Measurements from ENCODE around the gene NFKBIE. TPM values are rescaled to one million over a fixed set of nuclear protein-coding genes. Genes with fewer than 3 reads are reported as not detected.

The NFKBIE gene
- total and polyA plus RNA-seq, 2 of the 13 experiments (the other 11 are each of a cell fraction or from before 2014, with no cell fraction given): 6.7 to 14.5 TPM

DNA sequence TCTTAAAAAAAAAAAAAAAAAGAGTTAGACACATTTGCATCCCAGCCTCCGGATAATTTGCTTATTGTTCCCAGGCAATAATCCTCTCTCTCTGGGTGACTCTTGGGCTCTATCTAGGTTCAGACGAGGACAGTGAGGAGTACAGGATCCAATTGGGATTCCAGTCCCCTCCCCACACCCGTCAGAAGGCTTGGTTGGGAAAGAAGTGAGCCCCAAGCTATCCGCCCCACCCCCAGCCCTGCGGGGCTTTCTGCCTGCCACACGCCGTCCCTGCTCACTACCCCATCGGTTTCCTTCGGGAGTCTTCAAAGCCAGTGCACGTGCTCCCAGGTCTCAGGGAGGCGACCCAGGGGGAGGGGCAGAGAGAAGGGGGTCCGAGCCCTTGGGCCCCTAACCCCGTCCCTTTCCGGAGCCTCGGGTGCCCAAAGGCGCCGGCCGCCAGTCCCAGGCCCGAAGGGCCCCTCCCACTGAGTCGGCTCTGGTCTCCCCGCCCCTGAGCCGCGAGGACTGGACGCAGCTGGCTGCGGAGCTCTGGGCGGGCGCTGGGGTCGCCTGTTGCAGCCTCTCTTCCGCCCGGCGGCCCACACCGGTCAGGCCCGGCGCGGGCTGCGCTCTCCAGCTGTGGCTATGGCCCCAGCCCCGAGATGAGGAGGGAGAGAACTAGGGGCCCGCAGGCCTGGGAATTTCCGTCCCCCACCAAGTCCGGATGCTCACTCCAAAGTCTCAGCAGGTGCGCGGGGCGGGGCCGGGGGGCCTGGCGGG lies 46.1 kb downstream of the NFKBIE start (continued):
- TF ChIP-seq POLR2AphosphoS5 (IDR thresholded peaks at IDR 0.05; ENCODE audit: low read depth, low read length) (peak; percentile 39; the same call in 1 of the 2 replicates), ZNF761 (CRISPR knock-in tag; conservative IDR thresholded peaks at IDR 0.05) (peak; percentile 76; the same call in 1 of the 2 replicates), TMF1 (CRISPR knock-in tag; IDR thresholded peaks at IDR 0.05; ENCODE audit: low read depth) (no peak), ZNF530 (CRISPR knock-in tag; IDR thresholded peaks at IDR 0.05; ENCODE audit: low read depth) (no peak), FOSL2 (CRISPR knock-in tag; IDR thresholded peaks at IDR 0.05) (peak; percentile 51; the same call in 1 of the 2 replicates), ZNF781 (CRISPR knock-in tag; IDR thresholded peaks at IDR 0.05; ENCODE audit: borderline replicate concordance, not compliant biosample characterization) (no peak), CAMTA2 (CRISPR knock-in tag; IDR thresholded peaks at IDR 0.05; ENCODE audit: borderline replicate concordance) (no peak), ZBTB8A (CRISPR knock-in tag; IDR thresholded peaks at IDR 0.05; ENCODE audit: borderline replicate concordance, low read depth) (no peak), ZNF652 (CRISPR knock-in tag; IDR thresholded peaks at IDR 0.05; ENCODE audit: borderline replicate concordance, low read depth) (no peak), ZNF468 (CRISPR knock-in tag; IDR thresholded peaks at IDR 0.05) (0 out of 2 replicates have a peak, but pooled peaks have one; percentile 36), MIXL1 (CRISPR knock-in tag; IDR thresholded peaks at IDR 0.05) (no peak), BRD4 (CRISPR knock-in tag; IDR thresholded peaks at IDR 0.05) (peak; percentile 48), SP2 (CRISPR knock-in tag; IDR thresholded peaks at IDR 0.05) (no peak), ZNF564 (CRISPR knock-in tag; IDR thresholded peaks at IDR 0.05) (peak; percentile 74; the same call in 1 of the 2 replicates), PAF1 (CRISPR knock-in tag; IDR thresholded peaks at IDR 0.05) (no peak), ZFAT (CRISPR knock-in tag; conservative IDR thresholded peaks at IDR 0.05) (0 out of 2 replicates have a peak, but pooled peaks have one; percentile 26), ZNF484 (CRISPR knock-in tag; IDR thresholded peaks at IDR 0.05; ENCODE audit: borderline replicate concordance, low read depth) (no peak), ZNF12 (CRISPR knock-in tag; IDR thresholded peaks at IDR 0.05) (no peak), ZBTB7A (CRISPR knock-in tag; IDR thresholded peaks at IDR 0.05) (no peak), NFIB (CRISPR knock-in tag; IDR thresholded peaks at IDR 0.05; ENCODE audit: borderline replicate concordance) (no peak), KMT2B (CRISPR knock-in tag; IDR thresholded peaks at IDR 0.05) (no peak), HNRNPLL (IDR thresholded peaks at IDR 0.05; ENCODE audit: low read depth, low read length, poor library complexity, severe bottlenecking) (peak; percentile 85), BORCS8-MEF2B (CRISPR knock-in tag; IDR thresholded peaks at IDR 0.05) (0 out of 2 replicates have a peak, but pooled peaks have one; percentile 20), ZNF549 (CRISPR knock-in tag; IDR thresholded peaks at IDR 0.05) (peak; percentile 62; the same call in 1 of the 2 replicates)
- TF ChIP-seq, protein P1, sequence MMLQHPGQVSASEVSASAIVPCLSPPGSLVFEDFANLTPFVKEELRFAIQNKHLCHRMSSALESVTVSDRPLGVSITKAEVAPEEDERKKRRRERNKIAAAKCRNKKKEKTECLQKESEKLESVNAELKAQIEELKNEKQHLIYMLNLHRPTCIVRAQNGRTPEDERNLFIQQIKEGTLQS (CRISPR knock-in tag; IDR thresholded peaks at IDR 0.05): no peak; the same call in 1 of the 2 replicates
- TF ChIP-seq, protein P2, sequence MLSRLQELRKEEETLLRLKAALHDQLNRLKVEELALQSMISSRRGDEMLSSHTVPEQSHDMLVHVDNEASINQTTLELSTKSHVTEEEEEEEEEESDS (CRISPR knock-in tag; IDR thresholded peaks at IDR 0.05; ENCODE audit: borderline replicate concordance): no peak
- TF ChIP-seq, protein P3, sequence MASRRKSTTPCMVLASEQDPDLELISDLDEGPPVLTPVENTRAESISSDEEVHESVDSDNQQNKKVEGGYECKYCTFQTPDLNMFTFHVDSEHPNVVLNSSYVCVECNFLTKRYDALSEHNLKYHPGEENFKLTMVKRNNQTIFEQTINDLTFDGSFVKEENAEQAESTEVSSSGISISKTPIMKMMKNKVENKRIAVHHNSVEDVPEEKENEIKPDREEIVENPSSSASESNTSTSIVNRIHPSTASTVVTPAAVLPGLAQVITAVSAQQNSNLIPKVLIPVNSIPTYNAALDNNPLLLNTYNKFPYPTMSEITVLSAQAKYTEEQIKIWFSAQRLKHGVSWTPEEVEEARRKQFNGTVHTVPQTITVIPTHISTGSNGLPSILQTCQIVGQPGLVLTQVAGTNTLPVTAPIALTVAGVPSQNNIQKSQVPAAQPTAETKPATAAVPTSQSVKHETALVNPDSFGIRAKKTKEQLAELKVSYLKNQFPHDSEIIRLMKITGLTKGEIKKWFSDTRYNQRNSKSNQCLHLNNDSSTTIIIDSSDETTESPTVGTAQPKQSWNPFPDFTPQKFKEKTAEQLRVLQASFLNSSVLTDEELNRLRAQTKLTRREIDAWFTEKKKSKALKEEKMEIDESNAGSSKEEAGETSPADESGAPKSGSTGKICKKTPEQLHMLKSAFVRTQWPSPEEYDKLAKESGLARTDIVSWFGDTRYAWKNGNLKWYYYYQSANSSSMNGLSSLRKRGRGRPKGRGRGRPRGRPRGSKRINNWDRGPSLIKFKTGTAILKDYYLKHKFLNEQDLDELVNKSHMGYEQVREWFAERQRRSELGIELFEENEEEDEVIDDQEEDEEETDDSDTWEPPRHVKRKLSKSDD (CRISPR knock-in tag; IDR thresholded peaks at IDR 0.05; ENCODE audit: low read depth): 0 out of 2 replicates have a peak, but pooled peaks have one; percentile 60
- TF ChIP-seq, protein P4, sequence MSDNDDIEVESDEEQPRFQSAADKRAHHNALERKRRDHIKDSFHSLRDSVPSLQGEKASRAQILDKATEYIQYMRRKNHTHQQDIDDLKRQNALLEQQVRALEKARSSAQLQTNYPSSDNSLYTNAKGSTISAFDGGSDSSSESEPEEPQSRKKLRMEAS (IDR thresholded peaks at IDR 0.05): peak; percentile 81

Measured in HepG2 (cell line).